HepG2 (cell line): Measurements from ENCODE around the gene ZNF302. TPM values are rescaled to one million over a fixed set of nuclear protein-coding genes. Genes with fewer than 3 reads are reported as not detected.
A peak's percentile ranks its signal among the peaks of the same experiment; 100 is the strongest.

Experiments
- ATAC-seq: fragments of 200-7000 bp; cut with Tn5 transposase; 3 replicates; pipeline ENCODE4 v1.9.1; 2020; ENCODE audit warnings: mild to moderate bottlenecking, moderate library complexity
- BruUV-seq: library from RNA; stranded (reverse); fragments of 400-500 nt; replicated peaks from 2 replicates; lab custom pipeline; 2021; lab: Mats Ljungman, UMichigan
- CTCF ChIA-PET: fragments of 300-600 bp; formaldehyde crosslinking; extraction: SDS; loops from one replicate; lab custom pipeline; 2021; ENCODE audit warnings: low total read pairs, inconsistent platforms, low intra/inter-chr PET ratio; lab: Yijun Ruan, JAX
- POLR2A ChIA-PET: fragments of 350-600 bp; sonication (Branson Sonifier 250); formaldehyde crosslinking; loops from one replicate; lab custom pipeline; 2020; ENCODE audit warnings: antibody characterized with exemption, inconsistent platforms; lab: Yijun Ruan, JAX
- DNase-seq: peaks from one replicate; pipeline ENCODE4 v3.0.0-alpha.2; 2015; ENCODE audit warnings: low spot score
- FAIRE-seq: peaks from 3 replicates; lab custom pipeline; 2011; peaks lifted over from hg19 to GRCh38; lab: Jason Lieb, UNC
- H2AFZ ChIP-seq: one replicate; pipeline ENCODE4 v1.6.1; 2011; ENCODE audit warnings: low read length, inconsistent platforms
- H3K27ac ChIP-seq: fragments of 300-600 bp; 3 replicates; pipeline ENCODE4 v1.8.0; 2011; ENCODE audit warnings: mixed run types, mild to moderate bottlenecking, mixed read lengths, low read length, inconsistent platforms; ENCODE audit not compliant: insufficient read depth; ENCODE audit errors: extremely low read length
- H3K27me3 ChIP-seq, 2 experiments: fragments of 200-600 bp in 1 of 2; 2 replicates in 1 of 2; 3 replicates in 1 of 2; pipeline versions ENCODE4 v1.6.0 to v1.8.0; 2011; ENCODE audit warnings: low read length in 2 of 2, mild to moderate bottlenecking in 2 of 2, moderate library complexity in 2 of 2, inconsistent platforms in 1 of 2; ENCODE audit not compliant: insufficient read depth in 2 of 2, control insufficient read depth in 1 of 2
- H3K36me3 ChIP-seq, 2 experiments: fragments of 200-600 bp in 1 of 2; replicated peaks in 1 of 2; 2 replicates in 1 of 2; 3 replicates in 1 of 2; pipeline versions ENCODE4 v1.5.1 to v1.8.0; 2011; ENCODE audit warnings: low read length in 2 of 2, inconsistent platforms in 1 of 2; ENCODE audit not compliant: insufficient read depth in 2 of 2, control insufficient read depth in 1 of 2
- H3K4me1 ChIP-seq: 2 replicates; pipeline ENCODE4 v1.5.1; 2012; ENCODE audit warnings: low read length, inconsistent platforms; ENCODE audit not compliant: insufficient read depth
- H3K4me2 ChIP-seq: 2 replicates; pipeline ENCODE4 v1.6.0; 2011; ENCODE audit warnings: low read depth, low read length, inconsistent platforms
- H3K4me3 ChIP-seq, 3 experiments: fragments of 200-600 bp in 1 of 3; sonication (generic), shearing (Covaris generic) in 1 of 3; replicated peaks in 1 of 3; 2 replicates each; pipeline ENCODE4 v1.5.1; 2011 to 2016; ENCODE audit warnings: low read length in 3 of 3, inconsistent platforms in 2 of 3, low read depth in 2 of 3, mild to moderate bottlenecking in 2 of 3, control low read depth in 1 of 3, mixed read lengths in 1 of 3; ENCODE audit not compliant: insufficient read depth in 1 of 3
- H3K79me2 ChIP-seq: one replicate; pipeline ENCODE4 v1.6.1; 2011; ENCODE audit warnings: low read length, inconsistent platforms; ENCODE audit not compliant: insufficient read depth
- H3K9ac ChIP-seq: 2 replicates; pipeline ENCODE4 v1.6.0; 2011; ENCODE audit warnings: mild to moderate bottlenecking, low read depth, low read length, inconsistent platforms; ENCODE audit not compliant: insufficient read depth
- H3K9me3 ChIP-seq: 2 replicates; pipeline ENCODE4 v1.5.1; 2012; ENCODE audit warnings: mild to moderate bottlenecking, low read length
- H4K20me1 ChIP-seq: 2 replicates; pipeline ENCODE4 v1.6.0; 2011; ENCODE audit warnings: inconsistent platforms, mild to moderate bottlenecking, low read length, moderate library complexity; ENCODE audit not compliant: insufficient read depth
- GATAD2A ChIP-seq: IDR thresholded peaks from 2 replicates; pipeline ENCODE4 v1.6.1; 2016
- NPAS2 ChIP-seq: sonication (generic); formaldehyde crosslinking; IDR thresholded peaks from 2 replicates; pipeline ENCODE4 v1.8.0; 2022; ENCODE audit warnings: mild to moderate bottlenecking, missing genetic modification reagents, borderline replicate concordance
- RAD21 ChIP-seq: fragments of 450-650 bp; formaldehyde crosslinking; IDR thresholded peaks from 2 replicates; pipeline ENCODE4 v1.5.0; 2020; ENCODE audit warnings: mild to moderate bottlenecking
- STAG1 ChIP-seq: sonication (generic); formaldehyde crosslinking; IDR thresholded peaks from 2 replicates; pipeline ENCODE4 v1.4.0; 2020; ENCODE audit warnings: missing genetic modification reagents
- YEATS2 ChIP-seq: sonication (generic); formaldehyde crosslinking; IDR thresholded peaks from 2 replicates; pipeline ENCODE4 v1.4.0; 2020; ENCODE audit warnings: missing genetic modification reagents, borderline replicate concordance
- ZNF20 ChIP-seq: sonication (generic); formaldehyde crosslinking; IDR thresholded peaks from 2 replicates; pipeline ENCODE4 v1.4.0; 2020; ENCODE audit warnings: mild to moderate bottlenecking, moderate library complexity, missing genetic modification reagents
- ZNF644 ChIP-seq: IDR thresholded peaks from 2 replicates; pipeline ENCODE4 v1.6.1; 2016; ENCODE audit warnings: low read depth
- WGBS: methylation state at CpG from one replicate; pipeline ENCODE4 v1.1.6; 2017; ENCODE audit warnings: low lambda C conversion rate; 5-methylcytosine and 5-hydroxymethylcytosine counted together
- in situ Hi-C: cut with HindIII; loops from 2 replicates; pipeline ENCODE4 v1.10.0; 2017; ENCODE audit warnings: low pct_unique_long_range_greater_than_20kb; ENCODE audit not compliant: extremely low pct_ligation_motif_present
- intact Hi-C: fragments of 100-400 bp; cut with micrococcal nuclease; formaldehyde crosslinking; loops from one replicate; pipeline ENCODE4 v1.10.0; 2022; ENCODE audit not compliant: unreplicated experiment
- polyA plus RNA-seq, 8 experiments: library from polyadenylated mRNA; depleted of rRNA in 3 of 8; stranded (reverse) in 7 of 8; unstranded in 1 of 8; fragments of >200 nt; fragmentation: Illumina TruSeq in 4 of 8; extraction: Trizol in 4 of 8; gene quantifications; 2 replicates each; pipeline versions ENCODE4 v1.2.1 to v1.2.3, GENCODE V29; 2011 to 2016; ENCODE audit warnings: low read depth in 4 of 8, missing spikeins in 1 of 8, mixed read lengths in 1 of 8; ENCODE audit not compliant: insufficient read depth in 1 of 8
- total RNA-seq, 5 experiments: library from RNA; depleted of rRNA; stranded (reverse); fragments of >200 nt; fragmentation: Illumina TruSeq; extraction: Trizol; gene quantifications; 2 replicates each; pipeline ENCODE4 v1.2.3, GENCODE V29; 2016; ENCODE audit warnings: low read depth in 1 of 5
- TF ChIP-seq, protein P1 (sequence below): sonication (generic); formaldehyde crosslinking; IDR thresholded peaks from 2 replicates; pipeline ENCODE4 v1.5.0; 2020; ENCODE audit warnings: mild to moderate bottlenecking, missing genetic modification reagents
- TF ChIP-seq, protein P2 (sequence below): IDR thresholded peaks from 2 replicates; pipeline ENCODE4 v1.6.1; 2016
- TF ChIP-seq, protein P3 (sequence below): sonication (generic); formaldehyde crosslinking; IDR thresholded peaks from 2 replicates; pipeline ENCODE4 v1.4.0; 2020; ENCODE audit warnings: missing genetic modification reagents, borderline replicate concordance
- TF ChIP-seq, protein P4 (sequence below): IDR thresholded peaks from 2 replicates; pipeline ENCODE4 v1.4.0; 2020; ENCODE audit warnings: mild to moderate bottlenecking, missing genetic modification reagents

The ZNF302 gene
- total and polyA plus RNA-seq, 2 of the 13 experiments (the other 11 are each of a cell fraction or from before 2014, with no cell fraction given) = not detected

DNA sequence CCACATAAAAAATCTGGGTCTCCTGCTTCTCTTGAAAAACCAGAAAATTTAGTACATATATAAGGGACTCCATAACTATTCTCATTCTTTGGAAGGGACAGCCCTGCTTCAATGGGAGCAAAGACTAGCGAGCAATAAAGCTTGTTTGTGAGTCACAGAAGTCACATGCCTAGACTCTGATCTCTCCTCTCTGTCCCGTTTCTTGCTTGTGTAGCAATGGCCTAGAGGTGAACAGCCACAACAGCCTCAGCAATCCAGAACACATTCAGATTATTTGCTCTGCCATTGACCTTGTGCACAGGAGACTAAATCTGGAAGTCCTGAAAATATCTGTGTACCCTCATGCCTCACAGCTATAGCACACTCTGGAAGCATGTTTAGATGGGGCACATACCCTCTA lies 43.7 kb upstream of the ZNF302 start (continued):
- TF ChIP-seq, protein P1, sequence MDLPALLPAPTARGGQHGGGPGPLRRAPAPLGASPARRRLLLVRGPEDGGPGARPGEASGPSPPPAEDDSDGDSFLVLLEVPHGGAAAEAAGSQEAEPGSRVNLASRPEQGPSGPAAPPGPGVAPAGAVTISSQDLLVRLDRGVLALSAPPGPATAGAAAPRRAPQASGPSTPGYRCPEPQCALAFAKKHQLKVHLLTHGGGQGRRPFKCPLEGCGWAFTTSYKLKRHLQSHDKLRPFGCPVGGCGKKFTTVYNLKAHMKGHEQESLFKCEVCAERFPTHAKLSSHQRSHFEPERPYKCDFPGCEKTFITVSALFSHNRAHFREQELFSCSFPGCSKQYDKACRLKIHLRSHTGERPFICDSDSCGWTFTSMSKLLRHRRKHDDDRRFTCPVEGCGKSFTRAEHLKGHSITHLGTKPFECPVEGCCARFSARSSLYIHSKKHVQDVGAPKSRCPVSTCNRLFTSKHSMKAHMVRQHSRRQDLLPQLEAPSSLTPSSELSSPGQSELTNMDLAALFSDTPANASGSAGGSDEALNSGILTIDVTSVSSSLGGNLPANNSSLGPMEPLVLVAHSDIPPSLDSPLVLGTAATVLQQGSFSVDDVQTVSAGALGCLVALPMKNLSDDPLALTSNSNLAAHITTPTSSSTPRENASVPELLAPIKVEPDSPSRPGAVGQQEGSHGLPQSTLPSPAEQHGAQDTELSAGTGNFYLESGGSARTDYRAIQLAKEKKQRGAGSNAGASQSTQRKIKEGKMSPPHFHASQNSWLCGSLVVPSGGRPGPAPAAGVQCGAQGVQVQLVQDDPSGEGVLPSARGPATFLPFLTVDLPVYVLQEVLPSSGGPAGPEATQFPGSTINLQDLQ (CRISPR knock-in tag) = no peak
- TF ChIP-seq GATAD2A (CRISPR knock-in tag) = 0 out of 2 replicates have a peak, but pooled peaks have one; percentile 31
- TF ChIP-seq ZNF644 (CRISPR knock-in tag) = peak; percentile 27; the same call in 1 of the 2 replicates
- TF ChIP-seq, protein P2, sequence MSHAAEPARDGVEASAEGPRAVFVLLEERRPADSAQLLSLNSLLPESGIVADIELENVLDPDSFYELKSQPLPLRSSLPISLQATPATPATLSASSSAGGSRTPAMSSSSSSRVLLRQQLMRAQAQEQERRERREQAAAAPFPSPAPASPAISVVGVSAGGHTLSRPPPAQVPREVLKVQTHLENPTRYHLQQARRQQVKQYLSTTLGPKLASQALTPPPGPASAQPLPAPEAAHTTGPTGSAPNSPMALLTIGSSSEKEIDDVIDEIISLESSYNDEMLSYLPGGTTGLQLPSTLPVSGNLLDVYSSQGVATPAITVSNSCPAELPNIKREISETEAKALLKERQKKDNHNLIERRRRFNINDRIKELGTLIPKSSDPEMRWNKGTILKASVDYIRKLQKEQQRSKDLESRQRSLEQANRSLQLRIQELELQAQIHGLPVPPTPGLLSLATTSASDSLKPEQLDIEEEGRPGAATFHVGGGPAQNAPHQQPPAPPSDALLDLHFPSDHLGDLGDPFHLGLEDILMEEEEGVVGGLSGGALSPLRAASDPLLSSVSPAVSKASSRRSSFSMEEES (CRISPR knock-in tag) = peak; percentile 94
- TF ChIP-seq ZNF20 (CRISPR knock-in tag) = no peak

DNA sequence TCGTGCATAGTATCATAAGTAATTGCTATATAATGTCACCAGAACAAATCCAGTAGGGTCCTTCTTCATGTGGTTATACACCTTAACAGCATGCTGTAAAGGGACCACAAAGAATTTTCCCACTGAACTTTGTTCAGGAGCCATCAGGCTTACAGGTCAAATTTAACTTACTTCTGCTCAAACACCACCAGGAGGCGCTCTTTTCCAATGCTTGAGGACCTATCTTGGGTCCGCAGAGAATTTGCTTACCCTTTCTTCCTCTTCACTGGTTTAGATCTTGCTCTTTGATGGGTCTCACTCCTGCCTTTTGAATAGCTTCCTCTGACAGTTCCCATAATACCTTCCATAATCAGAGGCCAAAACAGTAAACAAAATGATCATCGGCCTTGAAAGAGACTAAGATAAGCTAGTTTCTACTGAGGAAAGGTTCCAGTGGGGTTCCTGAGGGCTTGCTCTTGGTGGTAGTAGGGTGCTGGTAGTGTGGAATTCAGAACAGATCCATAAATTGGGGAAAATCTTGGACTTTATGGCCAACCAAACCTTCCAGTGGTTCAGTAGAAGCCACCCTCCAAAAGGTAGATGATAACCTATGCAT lies 37.9 kb upstream of the ZNF302 start:
- H3K27ac ChIP-seq = no peak overlapping the region
- H3K27me3 ChIP-seq = no peaks in the 10 kb centered on the region
- no peaks in the 10 kb centered on the region for H4K20me1 ChIP-seq
- no peak overlapping the region for H3K9ac ChIP-seq
- no TSS peak for BruUV-seq
- no peak overlapping the region for H2AFZ ChIP-seq
- ChIA-PET CTCF (interaction anchor here (1.3 to 3.6 kb wide), 2 partner anchors 24 to 73 kb away, joined by 8 to 45 read pairs; no protein-coding TSS in a partner anchor), POLR2A (no interaction called here)
- no peaks in the 10 kb centered on the region for H3K9me3 ChIP-seq
- H3K4me1 ChIP-seq = peaks cover 24% of the 10 kb centered on the region
- 8% methylated on average over 4 of the region's 4 CpGs for WGBS
- H3K4me3 ChIP-seq = no peak overlapping the region
- ATAC-seq (peak; percentile 68), DNase-seq (peak; percentile 82), FAIRE-seq (peak; percentile 59)
- in situ Hi-C loops = loop anchor here (5.0 kb wide), 1 partner anchor 73 kb away; no protein-coding TSS in a partner anchor
- H3K36me3 ChIP-seq = no peaks in the 10 kb centered on the region
- no peak overlapping the region for H3K4me2 ChIP-seq
- intact Hi-C loops = loop anchor here (1.0 kb wide), 1 partner anchor 73 kb away; no protein-coding TSS in a partner anchor
- H3K79me2 ChIP-seq = no peaks in the 10 kb centered on the region
- TF ChIP-seq STAG1 (CRISPR knock-in tag) = peak; percentile 85
- TF ChIP-seq RAD21 = peak; percentile 74
- TF ChIP-seq, protein P3, sequence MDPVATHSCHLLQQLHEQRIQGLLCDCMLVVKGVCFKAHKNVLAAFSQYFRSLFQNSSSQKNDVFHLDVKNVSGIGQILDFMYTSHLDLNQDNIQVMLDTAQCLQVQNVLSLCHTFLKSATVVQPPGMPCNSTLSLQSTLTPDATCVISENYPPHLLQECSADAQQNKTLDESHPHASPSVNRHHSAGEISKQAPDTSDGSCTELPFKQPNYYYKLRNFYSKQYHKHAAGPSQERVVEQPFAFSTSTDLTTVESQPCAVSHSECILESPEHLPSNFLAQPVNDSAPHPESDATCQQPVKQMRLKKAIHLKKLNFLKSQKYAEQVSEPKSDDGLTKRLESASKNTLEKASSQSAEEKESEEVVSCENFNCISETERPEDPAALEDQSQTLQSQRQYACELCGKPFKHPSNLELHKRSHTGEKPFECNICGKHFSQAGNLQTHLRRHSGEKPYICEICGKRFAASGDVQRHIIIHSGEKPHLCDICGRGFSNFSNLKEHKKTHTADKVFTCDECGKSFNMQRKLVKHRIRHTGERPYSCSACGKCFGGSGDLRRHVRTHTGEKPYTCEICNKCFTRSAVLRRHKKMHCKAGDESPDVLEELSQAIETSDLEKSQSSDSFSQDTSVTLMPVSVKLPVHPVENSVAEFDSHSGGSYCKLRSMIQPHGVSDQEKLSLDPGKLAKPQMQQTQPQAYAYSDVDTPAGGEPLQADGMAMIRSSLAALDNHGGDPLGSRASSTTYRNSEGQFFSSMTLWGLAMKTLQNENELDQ (CRISPR knock-in tag) = no peak
- TF ChIP-seq, protein P4, sequence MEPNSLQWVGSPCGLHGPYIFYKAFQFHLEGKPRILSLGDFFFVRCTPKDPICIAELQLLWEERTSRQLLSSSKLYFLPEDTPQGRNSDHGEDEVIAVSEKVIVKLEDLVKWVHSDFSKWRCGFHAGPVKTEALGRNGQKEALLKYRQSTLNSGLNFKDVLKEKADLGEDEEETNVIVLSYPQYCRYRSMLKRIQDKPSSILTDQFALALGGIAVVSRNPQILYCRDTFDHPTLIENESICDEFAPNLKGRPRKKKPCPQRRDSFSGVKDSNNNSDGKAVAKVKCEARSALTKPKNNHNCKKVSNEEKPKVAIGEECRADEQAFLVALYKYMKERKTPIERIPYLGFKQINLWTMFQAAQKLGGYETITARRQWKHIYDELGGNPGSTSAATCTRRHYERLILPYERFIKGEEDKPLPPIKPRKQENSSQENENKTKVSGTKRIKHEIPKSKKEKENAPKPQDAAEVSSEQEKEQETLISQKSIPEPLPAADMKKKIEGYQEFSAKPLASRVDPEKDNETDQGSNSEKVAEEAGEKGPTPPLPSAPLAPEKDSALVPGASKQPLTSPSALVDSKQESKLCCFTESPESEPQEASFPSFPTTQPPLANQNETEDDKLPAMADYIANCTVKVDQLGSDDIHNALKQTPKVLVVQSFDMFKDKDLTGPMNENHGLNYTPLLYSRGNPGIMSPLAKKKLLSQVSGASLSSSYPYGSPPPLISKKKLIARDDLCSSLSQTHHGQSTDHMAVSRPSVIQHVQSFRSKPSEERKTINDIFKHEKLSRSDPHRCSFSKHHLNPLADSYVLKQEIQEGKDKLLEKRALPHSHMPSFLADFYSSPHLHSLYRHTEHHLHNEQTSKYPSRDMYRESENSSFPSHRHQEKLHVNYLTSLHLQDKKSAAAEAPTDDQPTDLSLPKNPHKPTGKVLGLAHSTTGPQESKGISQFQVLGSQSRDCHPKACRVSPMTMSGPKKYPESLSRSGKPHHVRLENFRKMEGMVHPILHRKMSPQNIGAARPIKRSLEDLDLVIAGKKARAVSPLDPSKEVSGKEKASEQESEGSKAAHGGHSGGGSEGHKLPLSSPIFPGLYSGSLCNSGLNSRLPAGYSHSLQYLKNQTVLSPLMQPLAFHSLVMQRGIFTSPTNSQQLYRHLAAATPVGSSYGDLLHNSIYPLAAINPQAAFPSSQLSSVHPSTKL (CRISPR knock-in tag) = 0 out of 2 replicates have a peak, but pooled peaks have one; percentile 27
- no peak for TF ChIP-seq NPAS2 (CRISPR knock-in tag)
- no peak for TF ChIP-seq YEATS2 (CRISPR knock-in tag)
